Hepatocyte (in vitro differentiated cells): ENCODE data around the gene HPSE2.

ENCODE experiments used
- EZH2 ChIP-seq: fragments of 200-600 bp; sonication (generic); IDR thresholded peaks from 2 replicates; pipeline ENCODE4 v1.6.1; 2016; ENCODE audit warnings: antibody characterized with exemption, mild to moderate bottlenecking, borderline replicate concordance
- EZH2phosphoT487 ChIP-seq: fragments of 200-600 bp; sonication (generic); IDR thresholded peaks from one replicate; pipeline ENCODE4 v1.6.1; 2018; ENCODE audit warnings: antibody characterized with exemption, mild to moderate bottlenecking, low read depth, moderate library complexity; ENCODE audit not compliant: unreplicated experiment, severe bottlenecking
- TF ChIP-seq, protein P1 (sequence below): fragments of 200-600 bp; sonication (generic); IDR thresholded peaks from 2 replicates; pipeline ENCODE4 v1.5.1; 2016; ENCODE audit warnings: antibody characterized with exemption, mild to moderate bottlenecking; ENCODE audit not compliant: poor library complexity

DNA sequence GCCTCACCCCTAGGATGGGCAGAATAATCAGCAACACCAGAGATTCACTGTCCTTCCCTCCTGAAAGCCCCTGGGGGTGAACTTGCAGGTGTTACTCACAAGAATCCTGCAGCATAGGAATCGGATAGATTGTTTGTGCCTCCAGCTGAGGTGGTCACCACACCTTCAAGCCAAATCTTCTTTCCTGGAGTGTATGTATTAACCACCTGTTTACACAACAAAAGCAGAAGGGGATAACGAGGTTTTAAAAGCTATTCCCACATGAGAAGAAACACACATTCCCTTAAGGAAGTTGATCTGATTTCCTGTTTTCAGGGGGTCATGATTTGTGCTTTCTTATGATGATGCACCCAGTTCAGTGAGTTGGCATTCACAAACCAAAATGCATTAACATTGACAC lies 615.1 kb downstream of the HPSE2 start:
- TF ChIP-seq, protein P1, sequence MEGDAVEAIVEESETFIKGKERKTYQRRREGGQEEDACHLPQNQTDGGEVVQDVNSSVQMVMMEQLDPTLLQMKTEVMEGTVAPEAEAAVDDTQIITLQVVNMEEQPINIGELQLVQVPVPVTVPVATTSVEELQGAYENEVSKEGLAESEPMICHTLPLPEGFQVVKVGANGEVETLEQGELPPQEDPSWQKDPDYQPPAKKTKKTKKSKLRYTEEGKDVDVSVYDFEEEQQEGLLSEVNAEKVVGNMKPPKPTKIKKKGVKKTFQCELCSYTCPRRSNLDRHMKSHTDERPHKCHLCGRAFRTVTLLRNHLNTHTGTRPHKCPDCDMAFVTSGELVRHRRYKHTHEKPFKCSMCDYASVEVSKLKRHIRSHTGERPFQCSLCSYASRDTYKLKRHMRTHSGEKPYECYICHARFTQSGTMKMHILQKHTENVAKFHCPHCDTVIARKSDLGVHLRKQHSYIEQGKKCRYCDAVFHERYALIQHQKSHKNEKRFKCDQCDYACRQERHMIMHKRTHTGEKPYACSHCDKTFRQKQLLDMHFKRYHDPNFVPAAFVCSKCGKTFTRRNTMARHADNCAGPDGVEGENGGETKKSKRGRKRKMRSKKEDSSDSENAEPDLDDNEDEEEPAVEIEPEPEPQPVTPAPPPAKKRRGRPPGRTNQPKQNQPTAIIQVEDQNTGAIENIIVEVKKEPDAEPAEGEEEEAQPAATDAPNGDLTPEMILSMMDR: no peak
- TF ChIP-seq EZH2: no peak
- TF ChIP-seq EZH2phosphoT487: no peak
